NK-92 treated with Interleukin-12 subunit alpha and Interleukin-12 subunit beta, amount 100 ng/mL, for 24 hours (cell line): ENCODE data around the gene JMJD8.
"Not testable (repeated sequence)": the region's sequence is repeated elsewhere in the genome, so short reads cannot be mapped to it uniquely, and the experiment has no call there.

ENCODE experiments used
- DNase-seq: peaks from one replicate; lab custom pipeline; 2025; lab: John Stamatoyannopoulos, UW

JMJD8 gene

GRCh38 chr16:692356-693108 is 8.4 kb upstream of the JMJD8 start:
- DNase-seq: no peak

DNA sequence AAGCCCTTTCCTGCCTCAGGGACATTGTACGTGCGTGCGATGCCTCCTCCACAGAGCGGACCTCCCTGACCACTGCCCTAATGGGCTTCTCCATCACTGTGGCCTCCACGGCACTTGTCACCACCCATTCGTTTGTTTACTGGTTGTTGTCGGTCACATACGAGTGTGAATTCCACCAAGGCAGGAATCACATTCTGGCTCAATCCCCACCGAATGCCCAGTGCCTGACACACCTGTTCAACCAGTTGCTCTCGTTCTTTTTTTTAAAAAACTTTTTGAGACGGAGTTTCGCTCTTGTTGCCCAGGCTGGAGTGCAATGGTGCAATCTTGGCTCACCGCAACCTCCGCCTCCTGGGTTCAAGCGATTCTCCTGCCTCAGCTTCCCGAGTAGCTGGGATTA is 7.1 kb upstream of the JMJD8 start:
- not testable (repeated sequence) for DNase-seq

GRCh38 chr16:689175-689897 is 5.2 kb upstream of the JMJD8 start:
- DNase-seq: no peak

- no peak for DNase-seq
Measured at GRCh38 chr16:687499-687898, 3.4 kb upstream of the JMJD8 start.

DNA sequence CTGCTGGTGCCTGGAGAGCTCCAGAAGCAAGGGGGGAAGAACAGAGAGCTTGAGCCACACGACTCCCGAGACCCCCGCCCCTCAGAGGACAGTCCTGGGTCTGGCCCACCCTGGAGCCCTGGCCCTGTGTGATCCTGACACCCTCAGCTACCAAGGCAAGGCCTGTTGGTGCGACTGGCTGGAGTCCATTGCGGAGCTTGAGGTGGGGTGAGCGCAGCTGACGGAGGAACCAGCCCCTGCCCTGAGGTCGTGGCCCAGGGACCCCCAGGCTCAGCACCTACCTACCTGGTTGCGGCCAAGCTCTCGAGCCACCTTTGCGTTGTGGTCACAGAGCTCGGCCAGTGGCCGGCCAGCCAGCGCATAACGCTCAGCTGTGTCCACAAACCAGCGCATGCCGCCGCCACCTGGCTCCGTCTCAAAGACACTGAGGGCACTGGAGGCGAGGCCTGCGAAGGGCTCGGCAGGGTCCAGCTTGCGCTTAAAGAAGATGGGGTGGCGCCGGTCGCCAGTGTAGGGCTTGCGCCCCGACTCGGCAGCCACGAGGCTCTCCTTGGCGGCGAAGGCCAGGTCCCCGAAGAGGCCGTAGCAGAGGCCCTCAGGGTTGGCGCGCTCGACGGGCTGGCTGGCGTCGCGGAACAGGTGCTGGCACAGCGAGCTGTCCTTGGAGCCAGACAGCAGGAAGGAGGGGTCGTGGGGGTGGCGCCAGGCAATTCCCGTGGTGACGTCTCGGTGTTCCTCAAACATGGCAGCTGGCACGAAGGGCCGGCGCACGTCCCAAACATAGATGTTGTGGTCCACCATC is 2.5 kb upstream of the JMJD8 start:
- no peak for DNase-seq

- DNase-seq: no peak
Measured at GRCh38 chr16:685967-686366, 1.8 kb upstream of the JMJD8 start.

- DNase-seq: no peak
Measured at GRCh38 chr16:684961-685696, 995 bp upstream of the JMJD8 start.

- DNase-seq: no peak
Measured at GRCh38 chr16:683396-684070, 601 bp downstream of the JMJD8 start.

GRCh38 chr16:682493-683395 is 1.4 kb downstream of the JMJD8 start:
- DNase-seq: no peak

DNA sequence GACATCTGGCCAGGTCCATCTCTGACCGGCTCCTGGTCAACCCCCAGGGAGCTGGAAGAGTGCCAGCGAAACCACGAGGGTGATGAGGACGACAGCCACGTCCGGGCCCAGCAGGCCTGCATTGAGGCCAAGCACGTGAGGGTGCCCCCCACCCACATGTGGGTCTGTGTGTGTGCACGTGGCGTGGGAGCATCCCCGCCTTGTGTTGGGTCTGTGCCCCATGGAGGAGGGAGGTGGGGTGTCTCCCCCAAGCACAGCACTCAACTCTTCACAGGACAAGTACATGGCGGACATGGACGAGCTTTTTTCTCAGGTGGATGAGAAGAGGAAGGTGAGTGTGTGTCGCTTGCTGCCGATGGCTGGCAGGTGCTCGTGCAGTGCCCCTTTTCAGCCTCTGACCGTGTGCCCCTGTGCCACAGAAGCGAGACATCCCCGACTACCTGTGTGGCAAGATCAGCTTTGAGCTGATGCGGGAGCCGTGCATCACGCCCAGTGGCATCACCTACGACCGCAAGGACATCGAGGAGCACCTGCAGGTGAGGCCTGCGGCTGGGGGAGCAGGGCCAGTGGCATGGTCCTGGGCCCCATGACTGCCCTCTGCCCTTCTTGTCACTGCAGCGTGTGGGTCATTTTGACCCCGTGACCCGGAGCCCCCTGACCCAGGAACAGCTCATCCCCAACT is 2.2 kb downstream of the JMJD8 start:
- no peak for DNase-seq

DNA sequence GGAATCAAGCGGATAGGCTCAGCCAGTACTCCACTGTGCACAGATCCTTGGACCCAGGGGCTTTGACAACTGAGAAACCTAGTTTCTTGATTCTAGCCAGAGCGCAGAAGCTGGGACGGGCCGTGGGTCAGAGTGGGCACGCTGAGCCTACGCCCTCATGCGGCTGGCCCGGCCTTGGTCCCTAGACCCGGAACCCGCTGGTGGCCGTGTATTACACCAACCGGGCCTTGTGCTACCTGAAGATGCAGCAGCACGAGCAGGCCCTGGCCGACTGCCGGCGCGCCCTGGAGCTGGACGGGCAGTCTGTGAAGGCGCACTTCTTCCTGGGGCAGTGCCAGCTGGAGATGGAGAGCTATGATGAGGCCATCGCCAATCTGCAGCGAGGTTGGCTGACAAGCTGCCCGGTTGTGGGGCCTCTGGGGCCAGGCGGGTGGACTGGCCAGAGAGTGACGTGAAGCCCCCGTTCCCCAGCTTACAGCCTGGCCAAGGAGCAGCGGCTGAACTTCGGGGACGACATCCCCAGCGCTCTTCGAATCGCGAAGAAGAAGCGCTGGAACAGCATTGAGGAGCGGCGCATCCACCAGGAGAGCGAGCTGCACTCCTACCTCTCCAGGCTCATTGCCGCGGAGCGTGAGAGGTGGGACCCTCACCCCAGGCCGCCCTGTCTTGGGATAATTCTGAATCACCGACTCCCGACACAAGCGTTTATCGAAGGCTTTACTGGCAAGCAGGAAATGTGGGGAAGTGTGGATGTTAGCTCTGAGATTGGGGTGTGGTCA is 3.0 kb downstream of the JMJD8 start:
- no peak for DNase-seq

GRCh38 chr16:680625-680945 is 3.5 kb downstream of the JMJD8 start:
- DNase-seq: no peak

- DNase-seq: peak; percentile 82
Measured at GRCh38 chr16:679814-680624, 4.1 kb downstream of the JMJD8 start, which contains the start of gene STUB1. TSS of gene STUB1 (plus strand) at chr16:680410. CDS start at chr16:680526, 116 bp downstream.

DNA sequence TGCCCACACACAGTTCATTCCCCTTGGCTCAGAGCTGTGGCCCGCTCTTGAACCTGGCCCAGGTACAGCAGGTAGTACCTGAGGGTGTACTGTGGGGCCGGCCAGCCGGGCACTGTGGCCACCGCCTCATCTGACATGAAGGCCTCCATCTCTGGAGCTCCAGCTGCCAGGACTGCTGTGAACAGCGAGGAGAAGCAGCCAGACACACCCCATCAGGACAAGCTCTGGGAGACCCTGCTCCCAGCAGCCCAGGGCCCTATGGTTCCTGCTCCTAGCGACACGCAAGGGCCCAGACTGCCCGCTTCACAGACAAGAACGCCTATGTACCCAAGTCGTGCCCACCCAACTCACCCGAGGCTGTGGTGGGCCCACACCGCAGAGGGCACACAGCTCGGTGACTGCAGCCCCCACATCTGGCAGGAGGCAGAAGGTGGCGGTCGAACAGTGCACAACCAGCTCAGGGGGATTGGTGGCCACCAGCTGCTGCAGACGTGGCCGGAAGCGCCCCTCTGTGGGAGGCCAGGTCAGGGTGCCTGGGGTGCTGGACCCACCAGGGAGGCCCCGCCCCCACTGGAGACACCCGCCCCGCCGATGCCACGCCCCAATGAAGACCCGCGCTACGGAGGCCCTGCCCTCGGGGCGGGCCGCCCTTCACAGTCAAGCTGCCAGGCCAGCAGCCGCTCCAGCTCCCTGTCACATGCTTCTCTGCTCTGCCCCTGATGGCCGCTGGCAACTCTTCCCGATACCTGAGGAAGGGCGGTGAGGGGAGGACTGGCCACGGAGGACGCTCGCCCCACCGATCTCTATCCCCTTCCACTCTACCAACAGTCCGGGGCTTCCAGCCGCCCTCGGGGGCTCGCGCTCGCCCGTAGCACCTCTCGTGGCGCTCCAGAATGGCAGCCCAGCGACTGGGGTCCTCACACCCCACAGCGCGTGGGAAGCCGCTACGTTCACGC is 5.0 kb downstream of the JMJD8 start:
- no peak for DNase-seq

DNA sequence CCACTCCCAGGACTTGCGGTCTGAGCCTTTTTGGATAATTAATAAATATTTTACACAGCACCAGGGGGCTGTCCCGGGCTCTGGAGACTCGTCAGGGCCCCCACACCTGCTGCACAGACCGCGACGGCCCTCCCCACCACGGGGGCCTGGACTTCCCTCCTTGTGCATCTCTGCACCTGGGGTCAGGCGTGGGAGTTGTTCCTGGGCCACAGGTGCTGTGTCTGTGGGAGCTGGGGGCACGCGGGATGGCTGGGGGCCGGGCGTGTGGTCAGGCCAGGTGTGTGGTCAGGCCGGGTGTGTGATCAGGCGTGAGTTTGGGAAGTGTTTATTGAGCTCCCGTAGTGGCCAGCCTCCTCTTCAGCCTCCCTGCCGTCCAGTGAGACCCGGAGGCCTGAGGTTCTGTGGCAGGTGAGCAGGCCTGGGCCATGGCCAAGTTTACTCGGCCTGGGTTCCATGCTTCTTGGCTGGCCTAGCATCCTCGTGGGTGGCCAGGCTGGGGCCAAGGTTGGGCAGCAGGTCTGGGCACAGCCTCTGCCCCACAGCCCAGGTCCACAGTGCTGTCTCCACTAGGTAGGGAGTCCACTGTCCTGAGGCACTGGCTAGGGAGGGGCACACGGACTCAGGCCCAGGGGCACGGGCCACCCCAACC is 5.8 kb downstream of the JMJD8 start:
- DNase-seq: no peak
